T-helper 1 cell treated with Interleukin-12 subunit alpha and Interleukin-12 subunit beta and Interleukin-4 antibody, amounts not matched to agents 30 ng/mL and 1 ng/mL, for 36 hours (primary cell): ENCODE results near the gene MORN2. TPM values are rescaled to one million over a fixed set of nuclear protein-coding genes. Genes with fewer than 3 reads are reported as not detected.
"Not testable (repeated sequence)": the region's sequence is repeated elsewhere in the genome, so short reads cannot be mapped to it uniquely, and the experiment has no call there.

Experiments used
- intact Hi-C: fragments of 100-400 bp; cut with micrococcal nuclease; formaldehyde crosslinking; loops from one replicate; pipeline ENCODE4 v1.15.1; 2024
- total RNA-seq: library from RNA; stranded (reverse); gene quantifications from 2 replicates; pipeline ENCODE4 v1.2.3, GENCODE V29; 2022

Gene MORN2
- 1.7 and 1.8 TPM in 2 replicates for total RNA-seq

DNA sequence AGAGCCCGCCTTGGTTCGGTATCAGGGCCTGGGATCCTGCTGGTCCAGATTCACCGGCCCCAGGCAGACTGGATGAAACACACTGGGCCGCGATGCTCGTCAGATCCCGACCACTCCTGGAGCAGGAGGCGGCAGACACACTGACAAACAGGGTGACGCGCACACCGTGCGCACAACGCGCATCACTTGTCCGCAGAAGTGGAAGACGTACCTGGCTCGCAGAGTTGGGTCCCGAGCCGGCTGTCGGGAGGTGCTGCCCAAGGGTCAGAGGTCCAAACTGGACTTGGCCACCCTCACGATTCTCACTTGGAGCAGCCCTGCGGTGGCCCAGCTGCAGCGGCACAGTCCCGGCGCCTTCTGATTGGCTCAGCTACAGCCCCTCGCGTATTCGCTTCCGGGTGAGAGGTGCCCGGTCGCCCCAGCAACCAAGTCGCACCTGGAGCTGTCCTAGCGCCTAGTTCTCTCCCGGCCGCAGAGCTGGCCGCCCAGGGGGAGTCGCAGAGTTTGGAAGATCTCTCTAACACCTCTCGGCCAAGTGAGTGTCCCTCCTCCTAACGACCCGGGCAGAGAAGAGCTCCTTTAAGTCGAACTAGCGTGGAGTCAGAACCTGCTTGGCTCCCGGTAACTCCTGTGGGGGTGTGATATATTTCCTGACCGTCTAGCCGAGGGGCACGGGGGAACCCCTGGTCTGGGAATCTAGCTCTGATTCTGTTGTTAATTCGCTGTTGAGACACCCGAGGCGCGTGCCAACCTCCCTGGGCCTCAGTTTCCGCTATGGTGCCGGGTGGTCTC is at the start of gene MORN2, which contains the start of gene DHX57:
MORN2 (plus strand) TSS at position 401 of the 792 bp plus-strand sequence.
DHX57 (minus strand) TSS at position 359 of the 792 bp plus-strand sequence. CDS start 7,529 bp downstream, outside the sequence.
- intact Hi-C loops: loop anchor here (1.0 to 5.0 kb wide), 7 partner anchors 97 to 903 kb away; partner anchors contain the start of genes ATL2, GEMIN6 and SRSF7

DNA sequence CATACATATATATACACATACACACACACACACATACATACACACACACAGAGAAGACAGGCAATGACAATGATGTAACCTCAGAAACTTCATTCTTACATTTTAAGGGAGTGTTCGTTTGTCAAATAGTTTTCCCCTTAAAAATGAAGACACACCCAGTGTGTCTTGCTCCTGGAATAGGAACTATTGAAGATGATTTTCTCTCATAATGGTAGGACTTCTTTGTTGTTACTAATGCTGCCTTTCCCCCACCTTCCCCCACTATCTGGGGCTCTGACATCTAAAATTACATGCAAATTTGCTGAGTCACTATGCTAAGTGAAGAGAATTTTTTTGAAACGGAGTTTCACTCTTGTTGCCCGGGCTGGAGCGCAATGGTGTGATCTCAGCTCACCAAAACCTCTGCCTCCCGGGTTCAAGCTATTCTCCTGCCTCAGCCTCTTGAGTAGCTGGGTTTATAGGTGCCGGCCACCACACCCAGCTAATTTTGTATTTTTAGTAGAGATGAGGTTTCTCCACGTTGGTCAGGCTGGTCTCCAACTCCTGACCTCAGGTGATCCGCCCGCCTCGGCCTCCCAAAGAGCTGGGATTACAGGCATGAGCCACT is 48.1 kb upstream of the MORN2 start:
- intact Hi-C loops: not testable (repeated sequence)

DNA sequence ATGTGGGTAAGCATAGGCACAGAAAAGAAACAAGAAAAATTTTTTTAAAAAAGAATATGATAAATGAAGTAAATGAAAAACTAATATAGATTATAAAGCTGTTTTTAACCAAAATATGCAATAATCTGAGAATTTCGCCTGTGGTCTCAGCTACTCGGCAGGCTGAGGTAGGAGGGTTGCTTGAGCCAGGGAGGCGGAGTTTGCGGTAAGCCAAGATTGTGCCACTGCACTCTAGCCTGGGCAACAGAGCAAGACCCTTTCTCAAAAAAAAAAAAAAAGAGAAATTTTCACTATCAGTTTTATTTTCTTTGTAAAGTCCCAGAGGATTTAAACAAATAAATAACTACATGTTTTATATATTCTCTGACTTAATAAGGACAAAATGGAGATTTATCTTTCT is 47.3 kb upstream of the MORN2 start:
- intact Hi-C loops: no loop called here

GRCh38 chr2:38829971-38830370 is 45.8 kb upstream of the MORN2 start:
- intact Hi-C loops: no loop called here

- intact Hi-C loops: no loop called here
Observed at GRCh38 chr2:38830526-38831159, 45.1 kb upstream of the MORN2 start.

GRCh38 chr2:38835015-38835601 is 40.7 kb upstream of the MORN2 start:
- intact Hi-C loops: loop anchor here (1.0 to 2.0 kb wide), 3 partner anchors 254 to 520 kb away; no protein-coding TSS in a partner anchor

GRCh38 chr2:38835990-38836389 is 39.8 kb upstream of the MORN2 start:
- intact Hi-C loops: loop anchor here (1.0 to 2.0 kb wide), 3 partner anchors 255 to 521 kb away; no protein-coding TSS in a partner anchor

GRCh38 chr2:38836791-38837190 is 39.0 kb upstream of the MORN2 start:
- intact Hi-C loops: no loop called here

DNA sequence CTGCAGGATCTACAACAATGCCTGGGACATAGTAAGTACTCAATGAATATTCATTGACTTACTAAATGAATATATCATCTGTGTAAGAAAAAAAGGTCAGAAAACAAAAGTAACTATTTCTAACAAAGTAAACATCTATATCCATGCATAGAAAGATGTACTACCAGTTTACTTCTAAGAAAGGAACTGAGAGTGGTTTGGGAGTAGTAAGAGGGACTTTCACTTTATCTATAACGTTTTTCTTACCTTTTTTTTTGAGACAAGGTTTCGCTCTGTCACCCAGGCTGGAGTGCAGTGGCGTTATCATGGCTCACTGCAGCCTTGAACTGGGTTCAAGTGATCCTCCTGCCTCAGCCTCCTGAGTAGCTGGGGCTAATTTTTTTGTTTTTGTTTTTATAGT is 25.7 kb upstream of the MORN2 start:
- intact Hi-C loops: no loop called here

- intact Hi-C loops: no loop called here
Observed at GRCh38 chr2:38856165-38856564, 19.6 kb upstream of the MORN2 start.

GRCh38 chr2:38862476-38862875 is 13.3 kb upstream of the MORN2 start:
- intact Hi-C loops: no loop called here

DNA sequence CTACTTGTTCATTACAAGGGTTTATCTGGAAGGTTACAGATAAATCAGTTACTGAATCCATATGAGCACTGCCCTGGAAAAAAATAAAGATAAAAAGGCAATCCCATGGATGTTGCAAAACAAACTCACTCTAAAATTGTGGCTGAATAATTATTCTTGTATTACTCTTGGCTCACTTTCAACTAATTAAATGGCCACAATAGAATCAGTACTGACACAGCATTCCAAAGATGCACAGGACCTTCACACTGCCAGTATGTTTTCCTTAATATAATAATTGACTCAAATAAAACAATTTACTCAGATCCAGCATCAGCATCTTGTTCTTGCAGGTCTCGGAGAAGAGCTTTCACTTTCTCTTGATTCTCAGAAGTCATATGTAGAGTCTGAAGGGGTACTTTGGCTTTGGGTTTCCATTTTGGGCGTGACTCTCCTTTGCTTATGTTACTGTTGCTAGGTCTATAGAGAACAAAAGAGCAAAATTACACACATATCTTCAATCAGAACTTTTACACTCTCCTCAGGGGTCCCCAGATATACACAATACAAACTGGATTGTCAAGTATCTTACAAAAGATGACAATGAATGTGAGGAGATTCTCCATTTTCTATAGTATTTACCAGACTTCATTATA is 12.6 kb upstream of the MORN2 start:
- intact Hi-C loops: no loop called here

GRCh38 chr2:38866773-38867443 is 8.9 kb upstream of the MORN2 start:
- intact Hi-C loops: no loop called here

DNA sequence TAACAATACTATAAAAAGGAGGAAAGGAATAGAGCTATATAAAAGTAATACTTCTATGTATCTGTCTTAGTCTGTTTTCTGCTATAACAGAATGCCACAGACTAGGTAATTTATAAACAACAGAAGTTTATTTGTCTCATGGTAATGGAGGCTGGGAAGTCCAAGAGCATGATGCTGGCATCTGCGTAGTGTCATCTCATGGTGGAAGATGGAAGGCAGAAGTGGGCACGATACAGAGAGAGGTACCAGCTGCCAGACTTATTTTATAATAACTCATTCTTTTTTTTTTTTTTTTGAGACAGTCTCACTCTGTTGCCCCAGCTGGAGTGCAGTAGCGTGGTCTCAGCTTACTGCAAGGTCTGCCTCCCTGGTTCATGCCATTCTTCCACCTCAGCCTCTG is 4.3 kb upstream of the MORN2 start:
- intact Hi-C loops: no loop called here

DNA sequence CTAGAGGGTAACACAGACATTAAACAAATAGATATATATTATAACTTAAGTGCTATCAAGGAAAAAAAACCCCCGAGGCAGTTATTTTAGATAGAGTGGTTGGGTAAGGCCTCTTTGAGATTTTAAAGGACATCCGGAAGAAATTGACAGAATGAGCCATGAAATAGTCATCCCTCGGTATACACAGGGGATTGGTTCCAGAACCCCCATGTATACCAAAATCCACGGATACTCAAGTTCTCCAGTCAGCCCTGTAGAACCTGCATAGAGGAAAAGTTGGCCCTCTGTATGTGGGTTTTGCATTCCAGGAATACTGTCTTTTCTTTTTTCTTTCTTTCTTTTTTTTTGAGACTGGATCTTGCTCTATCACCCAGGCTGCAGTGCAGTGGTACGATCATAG is 2.0 kb upstream of the MORN2 start:
- intact Hi-C loops: no loop called here

- intact Hi-C loops: loop anchor here (1.0 to 5.0 kb wide), 7 partner anchors 97 to 903 kb away; partner anchors contain the start of genes ATL2, GEMIN6 and SRSF7
Observed at GRCh38 chr2:38875227-38875575, 575 bp upstream of the MORN2 start.

DNA sequence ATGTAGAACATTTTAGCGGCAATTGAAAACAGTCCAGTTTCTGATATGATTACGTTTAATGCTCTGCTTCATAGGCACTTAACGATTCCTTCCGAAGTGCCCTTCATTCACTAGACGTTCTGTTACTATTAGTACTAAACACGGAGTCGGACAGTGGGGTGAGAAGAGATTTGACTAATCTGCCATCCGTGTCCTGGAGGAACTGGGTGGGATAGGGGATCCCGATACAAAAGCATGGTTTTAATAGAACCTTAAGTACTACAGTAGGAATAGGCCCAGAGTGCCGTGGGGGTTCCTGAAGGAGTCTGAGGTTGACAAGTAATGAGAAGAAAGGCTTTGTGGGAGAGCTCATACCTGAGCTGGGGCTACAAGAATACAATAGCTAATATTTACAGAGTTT is 631 bp downstream of the MORN2 start:
- intact Hi-C loops: loop anchor here (5.0 kb wide), 2 partner anchors 224 to 351 kb away; no protein-coding TSS in a partner anchor

DNA sequence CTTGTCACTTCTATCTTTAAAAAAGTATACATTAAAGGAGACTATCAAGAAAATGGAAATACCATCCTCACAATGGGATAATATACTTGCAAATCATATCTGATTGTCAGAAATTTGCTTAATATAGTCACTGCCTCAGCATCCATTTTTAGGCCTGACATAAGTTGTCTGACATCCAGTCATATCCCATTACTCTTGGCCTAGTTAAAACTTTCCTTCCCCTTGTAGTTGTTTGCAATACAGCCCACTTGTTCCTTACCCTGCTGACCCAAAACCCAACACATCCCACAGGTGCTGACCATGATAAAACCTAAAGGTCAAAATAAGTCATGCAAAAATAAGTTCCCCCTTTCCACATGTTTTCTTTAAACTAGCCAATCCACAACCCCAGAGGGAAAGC is 10.3 kb downstream of the MORN2 start:
- intact Hi-C loops: no loop called here

DNA sequence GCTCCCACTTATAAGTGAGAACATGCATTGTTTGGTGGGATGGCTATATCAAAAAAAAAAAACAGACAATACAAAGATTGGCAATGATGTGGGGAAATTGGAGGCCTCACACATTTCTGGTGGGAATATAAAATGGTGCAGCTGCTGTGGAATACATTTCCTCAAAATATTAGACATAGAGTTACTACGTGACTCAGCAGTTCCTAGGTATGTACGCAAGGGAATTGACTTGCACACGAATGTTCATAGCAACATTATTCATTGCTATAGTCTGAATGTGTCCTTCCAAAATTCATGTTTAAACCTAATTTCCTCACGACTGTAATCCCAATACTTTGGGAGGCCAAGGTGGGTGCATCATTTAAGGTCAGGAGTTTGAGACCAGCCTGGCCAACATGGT is 11.6 kb downstream of the MORN2 start:
- intact Hi-C loops: no loop called here

DNA sequence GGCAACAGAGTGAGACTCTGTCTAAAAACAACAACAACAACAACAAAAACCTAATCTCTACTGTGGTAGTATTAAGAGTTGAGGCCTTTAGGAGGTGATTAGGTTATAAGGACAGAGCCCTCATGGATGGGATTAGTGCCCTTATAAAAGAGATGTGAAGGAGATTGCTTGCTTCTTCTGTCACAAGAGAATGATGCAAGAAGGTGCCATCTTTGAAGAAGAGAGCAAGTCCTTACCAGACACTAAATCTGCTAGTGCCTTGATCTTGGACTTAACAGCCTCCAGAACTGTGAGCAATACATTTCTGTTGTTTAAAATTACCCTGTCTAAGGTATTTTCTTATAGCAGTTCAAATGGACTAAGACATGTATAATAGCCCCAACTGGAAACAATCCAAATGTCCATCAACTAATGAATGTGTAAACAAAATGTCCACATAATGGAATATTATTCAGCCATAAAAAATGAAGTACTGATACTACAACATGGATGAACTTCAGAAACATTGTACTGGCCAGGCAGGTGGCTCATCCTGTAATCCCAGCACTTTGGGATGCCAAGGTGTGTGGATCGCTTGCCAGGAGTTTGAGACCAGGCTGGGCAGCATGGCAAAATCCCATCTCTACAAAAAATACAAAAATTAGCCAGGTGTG is 12.3 kb downstream of the MORN2 start:
- intact Hi-C loops: no loop called here
